WI38 (cell line): ENCODE results near the gene GNPTAB.
"Not testable (repeated sequence)": the region's sequence is repeated elsewhere in the genome, so short reads cannot be mapped to it uniquely, and the experiment has no call there.

Experiments
- H3K4me3 ChIP-seq: 2 replicates; pipeline ENCODE4 v1.5.1; 2011; ENCODE audit warnings: low read depth, mild to moderate bottlenecking, control low read depth, low read length
- CTCF ChIP-seq: IDR thresholded peaks from 2 replicates; pipeline ENCODE4 v1.5.1; 2012; ENCODE audit warnings: low read depth, mild to moderate bottlenecking, control low read depth, low read length

Gene GNPTAB

GRCh38 chr12:101857043-101857558, 26.3 kb upstream of the GNPTAB start:
- TF ChIP-seq CTCF = no peak
- no peak overlapping the region for H3K4me3 ChIP-seq

GRCh38 chr12:101856614-101857013, 25.9 kb upstream of the GNPTAB start:
- not testable (repeated sequence) for H3K4me3 ChIP-seq

GRCh38 chr12:101855976-101856375, 25.2 kb upstream of the GNPTAB start:
- no peak for TF ChIP-seq CTCF

GRCh38 chr12:101855364-101855884, 24.7 kb upstream of the GNPTAB start:
- no peak overlapping the region for H3K4me3 ChIP-seq
- TF ChIP-seq CTCF = no peak

More at GRCh38 chr12:101855976-101856375, 25.2 kb upstream of the GNPTAB start:
- H3K4me3 ChIP-seq = no peak overlapping the region

- no peak for TF ChIP-seq CTCF
- no peak overlapping the region for H3K4me3 ChIP-seq
Observed at GRCh38 chr12:101854747-101855146, 24.0 kb upstream of the GNPTAB start.

GRCh38 chr12:101852998-101853397, 22.2 kb upstream of the GNPTAB start:
- no peak for TF ChIP-seq CTCF
- no peak overlapping the region for H3K4me3 ChIP-seq

- no peak for TF ChIP-seq CTCF
- H3K4me3 ChIP-seq = no peak overlapping the region
Observed at GRCh38 chr12:101850199-101850598, 19.4 kb upstream of the GNPTAB start.

- TF ChIP-seq CTCF = no peak
- H3K4me3 ChIP-seq = no peak overlapping the region
Observed at GRCh38 chr12:101847325-101847724, 16.6 kb upstream of the GNPTAB start.
